H1 (cell line): ENCODE results near the gene ARHGAP10. TPM values are rescaled to one million over a fixed set of nuclear protein-coding genes. Genes with fewer than 3 reads are reported as not detected.

Experiments used
- CTCF ChIA-PET: fragments of 300-600 bp; sonication (Branson Sonifier 250); formaldehyde crosslinking; loops from one replicate; lab custom pipeline; 2021; ENCODE audit not compliant: partially characterized antibody; lab: Charles Lee
- POLR2A ChIA-PET: fragments of 300-600 bp; sonication (Branson Sonifier 250); formaldehyde crosslinking; loops from one replicate; lab custom pipeline; 2021; ENCODE audit warnings: inconsistent platforms; ENCODE audit not compliant: partially characterized antibody; lab: Charles Lee
- DNase-seq, 2 experiments: peaks; one replicate each; pipeline versions ENCODE4 v3.0.0 to v3.0.0-alpha.2; 2010 to 2022; ENCODE audit warnings: low spot score in 2 of 2, low read depth in 1 of 2, mixed read lengths in 1 of 2
- FAIRE-seq: peaks from 2 replicates; lab custom pipeline; 2011; peaks lifted over from hg19 to GRCh38; lab: Jason Lieb, UNC
- H2AFZ ChIP-seq: 2 replicates; pipeline ENCODE4 v1.8.1; 2012; ENCODE audit warnings: low read length, inconsistent platforms
- H2AK5ac ChIP-seq: 2 replicates; pipeline ENCODE4 v1.6.1; 2013; ENCODE audit warnings: low read depth, low read length
- H2BK120ac ChIP-seq: replicated peaks from 2 replicates; pipeline ENCODE3; 2013; ENCODE audit warnings: low read depth, low read length, inconsistent platforms
- H2BK12ac ChIP-seq: 2 replicates; pipeline ENCODE4 v1.6.1; 2013; ENCODE audit warnings: low read depth, low read length
- H2BK15ac ChIP-seq: 2 replicates; pipeline ENCODE4 v1.6.1; 2013; ENCODE audit warnings: low read length
- H2BK20ac ChIP-seq: 2 replicates; pipeline ENCODE4 v1.6.1; 2013; ENCODE audit warnings: low read length
- H2BK5ac ChIP-seq: 2 replicates; pipeline ENCODE4 v1.6.1; 2013; ENCODE audit warnings: low read depth, low read length
- H3K14ac ChIP-seq: 2 replicates; pipeline ENCODE4 v1.6.1; 2013; ENCODE audit warnings: inconsistent platforms; ENCODE audit not compliant: insufficient read length
- H3K18ac ChIP-seq: 2 replicates; pipeline ENCODE4 v1.6.1; 2013; ENCODE audit warnings: low read length; ENCODE audit errors: extremely low read depth
- H3K23ac ChIP-seq: 2 replicates; pipeline ENCODE4 v1.6.1; 2013; ENCODE audit warnings: inconsistent platforms; ENCODE audit not compliant: insufficient read length
- H3K23me2 ChIP-seq: 2 replicates; pipeline ENCODE4 v1.6.1; 2013; ENCODE audit warnings: low read depth, low read length
- H3K27ac ChIP-seq: 2 replicates; pipeline ENCODE4 v1.6.1; 2011; ENCODE audit warnings: low read depth, low read length, inconsistent platforms
- H3K27me3 ChIP-seq, 4 experiments: replicated peaks in 1 of 4; 1 replicate in 1 of 4; 2 replicates in 3 of 4; pipeline versions ENCODE4 v1.6.1 to v1.8.1; 2011 to 2013; ENCODE audit warnings: low read length in 3 of 4, mild to moderate bottlenecking in 3 of 4, inconsistent platforms in 2 of 4, mixed read lengths in 2 of 4, moderate library complexity in 1 of 4; ENCODE audit not compliant: control insufficient read depth in 3 of 4, insufficient read depth in 3 of 4; ENCODE audit errors: extremely low read depth in 1 of 4
- H3K36me3 ChIP-seq, 4 experiments: 2 replicates each; pipeline versions ENCODE4 v1.6.1 to v1.8.1; 2011 to 2013; ENCODE audit warnings: mild to moderate bottlenecking in 4 of 4, low read length in 3 of 4, moderate library complexity in 2 of 4, control low read depth in 1 of 4, inconsistent platforms in 1 of 4; ENCODE audit not compliant: insufficient read depth in 4 of 4, control insufficient read depth in 2 of 4
- H3K4ac ChIP-seq: replicated peaks from 2 replicates; pipeline ENCODE3; 2013; ENCODE audit warnings: low read length, low read depth, mixed read lengths, inconsistent platforms; ENCODE audit not compliant: insufficient read length
- H3K4me1 ChIP-seq, 4 experiments: replicated peaks in 1 of 4; 1 replicate in 1 of 4; 2 replicates in 3 of 4; pipeline versions ENCODE4 v1.6.1 to v1.8.1; 2011 to 2013; ENCODE audit warnings: low read length in 3 of 4, inconsistent platforms in 2 of 4, mixed read lengths in 1 of 4; ENCODE audit not compliant: insufficient read depth in 4 of 4, control insufficient read depth in 3 of 4
- H3K4me2 ChIP-seq, 2 experiments: 2 replicates each; pipeline versions ENCODE4 v1.6.1 to v1.8.1; 2011 to 2013; ENCODE audit warnings: low read depth in 2 of 2, low read length in 2 of 2, control low read depth in 1 of 2, inconsistent platforms in 1 of 2, mild to moderate bottlenecking in 1 of 2; ENCODE audit not compliant: insufficient read depth in 1 of 2
- H3K4me3 ChIP-seq, 4 experiments: fragments of 200-600, 300-600 bp in 1 of 4; sonication (generic), shearing (Covaris generic), sonication (Bioruptor Twin) in 1 of 4; 2 replicates each; pipeline versions ENCODE4 v1.5.1 to v1.8.1; 2011 to 2016; ENCODE audit warnings: low read length in 4 of 4, low read depth in 3 of 4, control low read depth in 2 of 4, inconsistent platforms in 2 of 4, mild to moderate bottlenecking in 2 of 4, mixed read lengths in 1 of 4, moderate library complexity in 1 of 4; ENCODE audit not compliant: insufficient read depth in 2 of 4; ENCODE audit errors: extremely low read depth in 1 of 4
- H3K56ac ChIP-seq: replicated peaks from 2 replicates; pipeline ENCODE3; 2013; ENCODE audit warnings: low read depth, mild to moderate bottlenecking, mixed read lengths, low read length, inconsistent platforms; ENCODE audit not compliant: insufficient read length
- H3K79me1 ChIP-seq: 2 replicates; pipeline ENCODE4 v1.6.1; 2013; ENCODE audit warnings: low read depth, low read length, control low read depth
- H3K79me2 ChIP-seq, 2 experiments: 2 replicates each; pipeline versions ENCODE4 v1.6.1 to v1.8.1; 2012 to 2013; ENCODE audit warnings: low read length in 2 of 2, mild to moderate bottlenecking in 2 of 2, inconsistent platforms in 1 of 2; ENCODE audit not compliant: insufficient read depth in 2 of 2, control insufficient read depth in 1 of 2
- H3K9ac ChIP-seq, 4 experiments: replicated peaks in 1 of 4; 1 replicate in 1 of 4; 2 replicates in 3 of 4; pipeline versions ENCODE4 v1.6.1 to v1.8.1; 2011 to 2013; ENCODE audit warnings: low read depth in 3 of 4, low read length in 3 of 4, control low read depth in 2 of 4, mild to moderate bottlenecking in 2 of 4, moderate library complexity in 2 of 4, inconsistent platforms in 1 of 4; ENCODE audit errors: extremely low read depth in 1 of 4
- H3K9me3 ChIP-seq, 2 experiments: 2 replicates each; pipeline versions ENCODE4 v1.6.1 to v1.8.1; 2012 to 2013; ENCODE audit warnings: mild to moderate bottlenecking in 2 of 2, moderate library complexity in 2 of 2, control low read depth in 1 of 2, inconsistent platforms in 1 of 2, low read depth in 1 of 2, low read length in 1 of 2, mixed read lengths in 1 of 2; ENCODE audit not compliant: insufficient read depth in 2 of 2
- H4K20me1 ChIP-seq, 2 experiments: replicated peaks in 1 of 2; 2 replicates each; pipeline versions ENCODE3 to v1.8.1; 2011 to 2013; ENCODE audit warnings: inconsistent platforms in 2 of 2, low read length in 2 of 2, mild to moderate bottlenecking in 1 of 2; ENCODE audit not compliant: insufficient read depth in 2 of 2, control insufficient read depth in 1 of 2
- H4K5ac ChIP-seq: 2 replicates; pipeline ENCODE4 v1.6.1; 2013; ENCODE audit warnings: low read length, low read depth, mixed read lengths, inconsistent platforms; ENCODE audit not compliant: insufficient read length
- H4K8ac ChIP-seq: 2 replicates; pipeline ENCODE4 v1.8.0; 2013; ENCODE audit warnings: mild to moderate bottlenecking, moderate library complexity, low read length, inconsistent platforms; ENCODE audit not compliant: insufficient read depth; ENCODE audit errors: extremely low read depth
- H4K91ac ChIP-seq: replicated peaks from 2 replicates; pipeline ENCODE3; 2013; ENCODE audit warnings: low read length, mixed read lengths, inconsistent platforms; ENCODE audit not compliant: insufficient read length
- ATF3 ChIP-seq: IDR thresholded peaks from 2 replicates; pipeline ENCODE4 v1.6.1; 2011; ENCODE audit warnings: low read depth, mild to moderate bottlenecking, low read length; ENCODE audit not compliant: insufficient read depth
- CHD1 ChIP-seq: IDR thresholded peaks from 2 replicates; pipeline ENCODE4 v1.6.1; 2012; ENCODE audit warnings: low read depth, low read length, improper control_type of control experiment
- CREB1 ChIP-seq: IDR thresholded peaks from 2 replicates; pipeline ENCODE4 v1.6.1; 2012; ENCODE audit warnings: inconsistent platforms
- GABPA ChIP-seq: IDR thresholded peaks from 2 replicates; pipeline ENCODE4 v1.6.1; 2011; ENCODE audit warnings: mild to moderate bottlenecking, low read length, moderate library complexity, borderline replicate concordance; ENCODE audit not compliant: insufficient read depth
- JUND ChIP-seq: IDR thresholded peaks from 2 replicates; pipeline ENCODE4 v1.6.1; 2011; ENCODE audit warnings: mild to moderate bottlenecking, improper control_type of control experiment, low read length
- KDM1A ChIP-seq: fragments of 200-600, 300-600 bp; sonication (generic); IDR thresholded peaks from 2 replicates; pipeline ENCODE4 v1.7.1; 2016; ENCODE audit warnings: mild to moderate bottlenecking, low read length, borderline replicate concordance
- KDM4A ChIP-seq: IDR thresholded peaks from one replicate; pipeline ENCODE4 v1.7.1; 2012; ENCODE audit warnings: low read depth, mild to moderate bottlenecking, moderate library complexity, low read length, inconsistent platforms; ENCODE audit not compliant: severe bottlenecking
- KDM5A ChIP-seq: fragments of 200-600 bp; IDR thresholded peaks from 2 replicates; pipeline ENCODE4 v1.7.1; 2012; ENCODE audit warnings: mild to moderate bottlenecking, low read length, inconsistent platforms, mixed read lengths
- PHF8 ChIP-seq: fragments of 200-600 bp; sonication (generic); conservative IDR thresholded peaks from 2 replicates; pipeline ENCODE4 v1.7.1; 2012; ENCODE audit warnings: low read depth, mild to moderate bottlenecking, inconsistent platforms, low read length, moderate library complexity
- RBBP5 ChIP-seq: IDR thresholded peaks from 2 replicates; pipeline ENCODE4 v1.7.1; 2012; ENCODE audit warnings: low read depth, mild to moderate bottlenecking, inconsistent platforms, low read length, moderate library complexity, borderline replicate concordance
- TCF12 ChIP-seq: IDR thresholded peaks from 2 replicates; pipeline ENCODE4 v1.6.1; 2011; ENCODE audit warnings: low read depth, mild to moderate bottlenecking, low read length
- WGBS, 2 experiments: shearing (Covaris generic) in 1 of 2; methylation state at CpG; one replicate each; pipeline versions ENCODE4 v1.1.6 to v1.1.7; 2013 to 2015; ENCODE audit warnings: low lambda C conversion rate in 2 of 2, mixed read lengths in 2 of 2, inconsistent platforms in 1 of 2, low coverage in 1 of 2, missing lambda C conversion rate in 1 of 2; ENCODE audit not compliant: insufficient replicate concordance in 2 of 2, insufficient coverage in 1 of 2, insufficient read length in 1 of 2; ENCODE audit errors: extremely low coverage in 1 of 2, missing lambda C conversion rate in 1 of 2; 5-methylcytosine and 5-hydroxymethylcytosine counted together
- polyA plus RNA-seq, 7 experiments: library from polyadenylated mRNA; depleted of rRNA in 3 of 7; stranded (reverse) in 5 of 7; unstranded in 2 of 7; fragments of >200 nt in 5 of 7; fragments of 200-250 nt in 2 of 7; gene quantifications; 1 replicate in 5 of 7; 2 replicates in 1 of 7; 4 replicates in 1 of 7; pipeline versions ENCODE4 v1.2.1 to v1.2.3, GENCODE V29; 2011 to 2013; ENCODE audit warnings: missing spikeins in 2 of 7, mixed read lengths in 2 of 7
- total RNA-seq: library from RNA; stranded (reverse); fragmentation: NEBNext Ultra II Directional; extraction: Animal tissue kit (Norgen Biotek cat#: 25700); gene quantifications from 2 replicates; pipeline ENCODE4 v1.2.1, GENCODE V29; 2021

The ARHGAP10 gene
- total and polyA plus RNA-seq, 2 of the 8 experiments (the other 6 are each of a cell fraction or from before 2014, with no cell fraction given), result 3.7 to 6.1 TPM

- ChIA-PET POLR2A (no interaction called here), CTCF (no interaction called here)
- no peaks in the 10 kb centered on the region for H3K23me2 ChIP-seq
- H2BK5ac ChIP-seq, result no peak overlapping the region
- no peak overlapping the region for H3K56ac ChIP-seq
- H4K91ac ChIP-seq, result no peak overlapping the region
- no peaks in the 10 kb centered on the region for H3K27me3 ChIP-seq
- H2BK20ac ChIP-seq, result no peak overlapping the region
- no peak overlapping the region for H3K14ac ChIP-seq
- H4K20me1 ChIP-seq, result no peaks in the 10 kb centered on the region
- no peaks in the 10 kb centered on the region for H3K79me2 ChIP-seq
- no peak overlapping the region for H3K4me2 ChIP-seq
- no peak overlapping the region for H2AFZ ChIP-seq
- H4K8ac ChIP-seq, result no peak overlapping the region
- H3K4me1 ChIP-seq, result no peaks in the 10 kb centered on the region
- H2BK120ac ChIP-seq, result no peak overlapping the region
- no peak overlapping the region for H2BK15ac ChIP-seq
- no peaks in the 10 kb centered on the region for H3K9me3 ChIP-seq
- H3K27ac ChIP-seq, result no peak overlapping the region
- H2AK5ac ChIP-seq, result no peak overlapping the region
- DNase-seq (no peak), FAIRE-seq (no peak)
- no peak overlapping the region for H4K5ac ChIP-seq
- H3K79me1 ChIP-seq, result no peaks in the 10 kb centered on the region
- H3K23ac ChIP-seq, result no peak overlapping the region
- 84% methylated on average over 2 of the region's 2 CpGs; no CpG with 5 or more reads in 1 of the 2 experiments for WGBS, 2 experiments
- H3K9ac ChIP-seq, result no peak overlapping the region
- no peak overlapping the region for H2BK12ac ChIP-seq
- H3K4ac ChIP-seq, result no peak overlapping the region
- no peak overlapping the region for H3K18ac ChIP-seq
- no peaks in the 10 kb centered on the region for H3K36me3 ChIP-seq
- no peak overlapping the region for H3K4me3 ChIP-seq
- TF ChIP-seq GABPA, result no peak
- TF ChIP-seq ATF3, result no peak
- no peak for TF ChIP-seq RBBP5
- no peak for TF ChIP-seq KDM1A
- no peak for TF ChIP-seq PHF8
- no peak for TF ChIP-seq CREB1
- TF ChIP-seq KDM4A, result no peak
- no peak for TF ChIP-seq TCF12
- TF ChIP-seq JUND, result no peak
- TF ChIP-seq KDM5A, result no peak
- TF ChIP-seq CHD1, result no peak
Measured at GRCh38 chr4:147901916-147902315, 170.0 kb downstream of the ARHGAP10 start.
